Lower leg skin (tissue), 4 donors: ENCODE measurements around the gene DOCK9. TPM values are rescaled to one million over a fixed set of nuclear protein-coding genes. Genes with fewer than 3 reads are reported as not detected.

Experiments
- DNase-seq, 2 donors: peaks; one replicate each; pipeline ENCODE4 v3.0.0-alpha.2; 2019; ENCODE audit warnings: low spot score in 2 of 2
- H3K4me3 ChIP-seq: fragments of 200-600 bp; sonication (generic); 2 replicates; pipeline ENCODE4 v1.5.1; 2017; ENCODE audit warnings: mild to moderate bottlenecking, low read depth; ENCODE audit not compliant: poor library complexity, severe bottlenecking
- POLR2A ChIP-seq, 2 donors: fragments of 450-650 bp; IDR thresholded peaks; one replicate each; pipeline ENCODE4 v1.6.1; 2016 to 2017; ENCODE audit warnings: antibody characterized with exemption in 2 of 2, mild to moderate bottlenecking in 1 of 2, moderate library complexity in 1 of 2
- WGBS, 2 donors: methylation state at CpG; one replicate each; pipeline ENCODE4 v1.1.5; 2018; 5-methylcytosine and 5-hydroxymethylcytosine counted together
- intact Hi-C: fragments of 100-400 bp; cut with DNase I; formaldehyde crosslinking; loops from one replicate; pipeline ENCODE4 v1.15.0; 2023; ENCODE audit warnings: low total_unique reads
- total RNA-seq, 4 donors: library from RNA; depleted of rRNA; stranded (reverse); fragments of >200 nt; gene quantifications; one replicate each; pipeline ENCODE4 v1.1.0, GENCODE V29; 2016
- TF ChIP-seq, protein P1 (sequence below), 3 donors: fragments of 450-650 bp; IDR thresholded peaks; one replicate each; pipeline ENCODE4 v1.5.1; 2016; ENCODE audit warnings: antibody characterized with exemption in 3 of 3, mild to moderate bottlenecking in 3 of 3, moderate library complexity in 2 of 3

DOCK9 gene
- total RNA-seq, 4 donors from 2014 or later: 189 to 292 (median 271) TPM

DNA sequence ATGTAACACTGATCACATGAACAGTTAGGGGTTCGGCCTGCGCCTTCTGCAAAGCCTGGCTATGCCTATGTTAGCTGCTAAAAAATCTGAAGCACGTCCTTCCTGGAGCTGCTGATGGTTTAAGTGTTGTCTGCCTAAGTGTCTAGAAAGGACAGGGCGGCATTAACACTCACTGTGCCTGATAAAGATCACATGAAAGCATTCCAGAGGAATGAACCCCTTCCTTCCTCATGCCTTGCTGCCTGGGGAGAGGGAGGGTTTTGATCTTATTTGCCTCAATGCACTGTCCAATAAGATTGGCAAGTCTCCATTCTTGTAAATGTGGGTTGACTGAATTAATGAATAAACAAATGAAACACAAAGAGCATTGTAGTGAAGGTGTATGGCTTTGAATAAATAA lies 5.2 kb downstream of the DOCK9 start:
- 53 to 56% methylated on average over 4 of the region's 4 CpGs for WGBS, 2 donors
- TF ChIP-seq, protein P1, sequence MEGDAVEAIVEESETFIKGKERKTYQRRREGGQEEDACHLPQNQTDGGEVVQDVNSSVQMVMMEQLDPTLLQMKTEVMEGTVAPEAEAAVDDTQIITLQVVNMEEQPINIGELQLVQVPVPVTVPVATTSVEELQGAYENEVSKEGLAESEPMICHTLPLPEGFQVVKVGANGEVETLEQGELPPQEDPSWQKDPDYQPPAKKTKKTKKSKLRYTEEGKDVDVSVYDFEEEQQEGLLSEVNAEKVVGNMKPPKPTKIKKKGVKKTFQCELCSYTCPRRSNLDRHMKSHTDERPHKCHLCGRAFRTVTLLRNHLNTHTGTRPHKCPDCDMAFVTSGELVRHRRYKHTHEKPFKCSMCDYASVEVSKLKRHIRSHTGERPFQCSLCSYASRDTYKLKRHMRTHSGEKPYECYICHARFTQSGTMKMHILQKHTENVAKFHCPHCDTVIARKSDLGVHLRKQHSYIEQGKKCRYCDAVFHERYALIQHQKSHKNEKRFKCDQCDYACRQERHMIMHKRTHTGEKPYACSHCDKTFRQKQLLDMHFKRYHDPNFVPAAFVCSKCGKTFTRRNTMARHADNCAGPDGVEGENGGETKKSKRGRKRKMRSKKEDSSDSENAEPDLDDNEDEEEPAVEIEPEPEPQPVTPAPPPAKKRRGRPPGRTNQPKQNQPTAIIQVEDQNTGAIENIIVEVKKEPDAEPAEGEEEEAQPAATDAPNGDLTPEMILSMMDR (IDR thresholded peaks at IDR 0.05): no peak
- no peak for TF ChIP-seq POLR2A (IDR thresholded peaks at IDR 0.05)
- intact Hi-C loops: no loop called here
- no peak for DNase-seq
- no peak overlapping the region for H3K4me3 ChIP-seq

DNA sequence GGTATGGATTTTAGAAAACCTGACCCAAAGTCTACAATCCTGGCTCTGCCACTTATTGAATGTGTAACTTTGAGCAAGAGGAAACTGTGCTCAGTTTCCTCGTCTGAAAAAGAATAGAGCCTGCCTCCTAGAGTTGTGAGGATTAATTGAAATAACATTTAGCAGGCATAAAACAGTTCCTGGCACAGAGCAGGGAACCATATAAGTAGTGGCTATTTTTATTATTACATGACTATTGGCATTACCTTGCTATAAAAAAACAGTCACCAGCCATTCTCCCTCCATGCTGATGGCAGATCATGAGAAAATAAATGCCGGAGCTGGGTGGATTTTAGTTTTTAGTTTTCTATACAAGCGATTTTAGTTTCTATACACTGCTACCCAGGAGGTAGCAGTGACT lies 5.8 kb downstream of the DOCK9 start:
- no peak overlapping the region for H3K4me3 ChIP-seq
- DNase-seq: no peak
- WGBS, 2 donors: 49 to 71% methylated on average over 3 of the region's 3 CpGs
- intact Hi-C loops: no loop called here
- TF ChIP-seq, protein P1 (IDR thresholded peaks at IDR 0.05): no peak
- TF ChIP-seq POLR2A (IDR thresholded peaks at IDR 0.05): no peak

DNA sequence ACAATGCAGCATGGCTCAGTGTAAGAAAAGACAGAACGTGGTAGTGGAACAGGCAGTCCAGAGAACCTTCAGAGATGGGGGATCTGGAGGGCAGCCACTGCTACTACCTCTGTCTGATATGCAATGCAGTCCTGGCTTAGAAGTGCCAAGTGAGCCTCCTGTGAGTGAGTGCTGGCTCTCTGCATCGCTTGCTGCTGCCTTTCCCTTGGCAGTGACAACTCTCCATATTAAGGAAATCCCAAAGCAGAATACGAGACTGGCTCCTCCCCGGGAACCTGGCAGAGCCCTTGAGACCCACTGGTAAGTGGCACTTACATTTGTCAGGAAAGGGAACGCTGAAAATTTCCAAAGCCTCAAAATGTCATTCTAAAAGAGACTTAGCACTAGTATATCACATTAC lies 7.5 kb downstream of the DOCK9 start:
- H3K4me3 ChIP-seq: no peak overlapping the region
- 44 to 51% methylated on average over 5 of the region's 5 CpGs for WGBS, 2 donors
- intact Hi-C loops: no loop called here
- DNase-seq: no peak
- TF ChIP-seq POLR2A (IDR thresholded peaks at IDR 0.05): no peak
- TF ChIP-seq, protein P1 (IDR thresholded peaks at IDR 0.05): no peak

DNA sequence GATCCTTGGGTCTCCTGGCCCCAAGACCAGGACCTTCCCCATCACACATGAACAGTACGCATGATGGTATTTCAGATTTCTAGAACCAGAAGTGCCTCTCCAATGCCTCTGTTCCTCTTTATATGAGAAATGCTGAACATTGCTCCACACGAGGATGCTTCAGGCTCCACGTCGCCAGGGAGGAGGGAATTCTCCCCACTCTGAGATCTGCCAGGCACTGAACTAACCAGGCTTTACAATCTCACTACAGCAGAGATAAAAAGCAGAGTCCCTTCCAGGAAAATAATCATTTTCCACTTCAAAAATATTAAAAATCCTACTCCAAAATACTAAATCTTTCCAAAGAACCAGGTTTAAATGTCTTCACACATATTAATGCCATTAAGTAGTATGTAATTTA lies 10.4 kb downstream of the DOCK9 start:
- intact Hi-C loops: no loop called here
- whole genome bisulfite sequencing, 2 donors: 76 to 80% methylated on average over 4 of the region's 4 CpGs
- TF ChIP-seq, protein P1 (IDR thresholded peaks at IDR 0.05): no peak
- no peak for TF ChIP-seq POLR2A (IDR thresholded peaks at IDR 0.05)

DNA sequence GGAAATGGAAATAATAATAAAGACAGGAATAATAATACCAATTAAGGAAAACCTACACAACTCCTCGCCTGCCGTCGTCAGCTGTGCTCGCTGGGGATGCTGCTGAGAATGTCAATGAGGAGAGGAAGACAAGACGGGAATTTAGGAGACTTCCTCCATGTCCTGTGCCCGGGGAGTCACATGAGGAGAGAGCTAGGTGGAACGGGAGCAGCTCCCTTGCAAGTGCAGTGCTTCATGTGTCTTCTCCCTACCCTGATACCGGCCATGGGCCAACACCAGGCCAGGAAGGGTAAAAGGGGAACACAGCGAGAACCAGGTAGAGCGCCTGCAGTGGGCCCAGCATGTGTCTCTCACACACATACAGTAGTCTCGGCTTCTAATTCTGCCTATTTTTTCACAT lies 11.8 kb downstream of the DOCK9 start:
- TF ChIP-seq, protein P1 (IDR thresholded peaks at IDR 0.05): no peak
- no peak for TF ChIP-seq POLR2A (IDR thresholded peaks at IDR 0.05)
- no peak for DNase-seq
- intact Hi-C loops: no loop called here
- WGBS, 2 donors: 86 to 89% methylated on average over 11 of the region's 11 CpGs
- H3K4me3 ChIP-seq: no peak overlapping the region

More for the DNA sequence above, 10.4 kb downstream of the DOCK9 start:
- no peak for DNase-seq
- H3K4me3 ChIP-seq: no peak overlapping the region

DNA sequence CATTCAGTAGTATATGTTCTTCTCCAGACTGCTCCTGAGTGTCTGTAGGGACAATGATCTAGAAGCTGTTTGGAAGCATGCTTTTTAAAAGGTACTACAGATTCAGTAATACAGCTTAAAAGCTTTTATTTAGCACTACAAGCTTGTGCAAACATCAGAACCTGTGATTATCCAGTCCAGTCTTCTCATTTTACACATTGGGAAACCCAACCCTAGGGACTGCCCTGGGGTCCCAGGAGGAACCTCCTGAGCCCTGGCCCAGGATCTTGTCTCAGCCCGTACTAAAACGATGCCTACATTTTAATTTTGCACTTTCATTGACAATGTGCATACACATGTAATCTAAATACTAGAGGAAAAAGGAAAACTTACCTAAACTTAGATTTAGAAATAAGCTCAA lies 12.5 kb downstream of the DOCK9 start:
- intact Hi-C loops: no loop called here
- 48 to 53% methylated on average over 2 of the region's 2 CpGs for WGBS, 2 donors
- DNase-seq: no peak
- TF ChIP-seq, protein P1 (IDR thresholded peaks at IDR 0.05): no peak
- TF ChIP-seq POLR2A (IDR thresholded peaks at IDR 0.05): no peak
- H3K4me3 ChIP-seq: no peak overlapping the region
